ENCODE data around the gene MACROD1.

MACROD1 gene

DNA sequence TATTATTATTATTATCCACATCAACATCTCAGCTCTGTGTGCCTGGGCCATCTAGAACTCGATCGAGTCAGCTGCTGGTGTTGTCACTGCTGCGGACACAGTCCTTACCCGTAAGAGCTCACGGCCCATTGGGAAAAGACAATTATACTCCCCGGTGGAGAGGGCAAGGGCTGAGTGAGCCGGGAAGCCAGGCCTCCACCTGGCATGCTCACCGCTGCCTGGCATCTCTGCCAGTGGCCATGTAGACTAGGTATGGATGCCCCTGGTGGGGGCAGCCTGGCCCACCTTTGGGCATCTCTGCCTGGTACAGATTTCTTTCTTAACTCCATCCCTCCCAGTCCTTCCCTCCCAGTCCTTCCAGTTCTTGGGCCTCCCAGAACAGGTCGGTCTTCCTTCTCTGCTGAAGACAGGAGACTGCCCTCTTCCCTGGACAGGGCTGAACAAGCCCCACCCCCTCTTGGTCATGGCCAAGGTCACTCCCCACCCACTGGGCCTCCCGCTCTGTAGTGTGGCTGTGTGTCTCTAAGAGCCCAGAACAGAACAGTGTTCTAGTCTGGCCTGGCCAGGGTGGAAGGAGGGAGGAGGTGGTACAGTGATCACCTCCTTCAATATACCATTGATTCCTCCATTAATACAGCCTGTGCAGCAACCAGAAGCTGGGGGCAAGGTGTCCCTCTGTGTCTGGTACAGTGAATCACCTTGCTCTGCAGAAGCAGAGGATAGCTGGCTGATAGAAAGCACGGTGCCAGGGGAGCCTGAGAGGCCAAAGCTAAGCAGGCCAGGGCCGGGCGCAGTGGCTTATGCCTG is 72.5 kb downstream of the MACROD1 start:
- no peak for DNase-seq (ENCODE audit: low read depth, low spot score)

DNA sequence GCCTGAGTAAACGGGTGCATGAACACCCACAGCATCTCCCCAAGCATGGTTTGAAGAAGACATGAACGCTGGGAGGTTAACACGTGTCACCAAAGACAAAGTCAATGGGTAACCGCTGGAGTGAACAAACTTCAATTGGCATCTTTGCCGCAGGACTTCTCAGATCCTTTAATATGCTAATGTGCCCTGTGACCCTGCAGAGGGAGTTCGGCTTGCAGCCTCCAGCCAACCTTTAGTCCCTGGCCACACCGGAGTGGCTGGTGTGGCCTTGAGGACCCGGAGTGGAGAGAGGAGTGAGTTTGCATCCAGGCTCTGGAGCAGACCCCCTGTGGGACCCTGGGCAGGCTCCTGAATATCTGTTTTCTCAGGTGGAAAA is 73.2 kb downstream of the MACROD1 start:
- DNase-seq (ENCODE audit: low read depth, low spot score): no peak

GRCh38 chr11:64092111-64092760 is 73.7 kb downstream of the MACROD1 start:
- DNase-seq (ENCODE audit: low read depth, low spot score): no peak

DNA sequence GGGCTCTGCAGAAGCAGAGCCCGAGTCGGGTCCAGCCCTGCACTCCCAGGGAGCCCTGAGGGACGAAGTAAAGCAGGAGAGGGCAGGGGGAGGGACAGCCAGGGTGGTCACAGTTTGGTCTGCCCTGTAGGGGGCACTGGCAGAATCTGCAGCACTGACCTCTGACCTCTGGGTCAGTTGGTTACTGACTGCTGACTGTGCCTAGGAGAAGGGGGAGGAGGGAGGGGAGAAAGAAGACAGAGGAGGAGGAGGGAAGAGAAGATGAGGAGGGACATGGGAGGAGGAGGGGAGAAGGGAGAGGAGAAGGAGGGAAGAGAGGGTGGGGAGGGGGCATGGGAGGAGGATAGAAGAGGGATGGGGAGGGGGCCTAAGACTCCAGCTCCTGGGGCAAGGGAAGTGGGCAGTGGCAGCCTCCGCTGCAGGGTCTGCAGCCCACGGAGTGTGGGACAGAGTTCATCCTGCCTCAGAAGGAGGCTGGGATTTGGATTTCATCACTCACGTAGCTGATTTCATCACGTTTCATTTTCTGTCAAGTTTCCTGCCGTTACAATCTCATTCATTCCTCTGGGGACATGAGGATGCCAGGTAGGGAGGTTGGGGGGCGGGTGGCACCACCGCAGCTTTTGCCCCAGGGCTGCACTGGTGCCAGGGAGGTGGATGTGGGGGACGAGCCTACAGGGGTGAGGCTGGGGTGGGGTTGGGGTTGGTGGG is 75.0 kb downstream of the MACROD1 start:
- DNase-seq (ENCODE audit: low read depth, low spot score): no peak

DNA sequence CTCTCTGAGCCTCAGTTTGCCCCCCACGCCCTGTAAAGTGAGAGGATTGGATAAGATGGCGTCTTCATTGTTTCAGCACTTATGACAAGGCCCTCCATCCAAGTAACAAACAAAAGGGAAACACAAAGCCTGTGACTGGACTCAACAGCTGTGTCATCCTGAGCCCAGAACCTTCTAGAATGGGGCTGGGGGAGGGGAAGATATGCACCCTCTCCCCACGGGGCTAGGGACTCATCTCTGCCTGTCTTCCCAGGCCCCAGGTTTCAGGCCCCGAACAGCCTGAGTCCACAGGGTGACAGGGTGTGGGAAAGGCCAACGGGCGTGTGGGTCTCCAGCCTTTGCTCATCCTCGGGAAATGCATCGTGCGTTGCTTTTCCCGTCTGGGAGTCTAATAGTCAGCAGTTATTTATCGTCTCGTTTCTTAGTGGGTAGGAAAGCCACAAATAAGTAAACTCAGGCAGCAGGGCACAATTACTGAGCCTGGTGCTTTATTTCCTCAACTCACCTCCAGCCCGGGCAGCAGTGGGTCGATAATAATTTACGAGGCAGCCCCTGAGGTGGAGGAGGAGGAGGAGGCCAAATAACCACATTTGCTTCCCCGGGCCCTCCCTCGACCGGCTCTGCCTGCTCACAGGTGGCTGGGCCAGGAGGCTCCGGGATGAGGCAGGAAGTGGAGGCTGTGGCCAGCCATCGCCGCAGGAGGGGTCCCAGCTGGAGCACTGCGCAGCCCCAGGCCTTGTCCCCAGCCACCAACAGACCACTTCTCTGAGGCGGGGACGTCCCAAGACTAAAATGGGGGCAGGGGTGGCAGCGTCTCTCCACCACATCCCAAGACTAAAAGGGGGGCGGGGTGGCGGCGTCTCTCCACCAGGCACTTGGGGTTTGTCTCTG is 75.8 kb downstream of the MACROD1 start:
- no peak for DNase-seq (ENCODE audit: low read depth, low spot score)

GRCh38 chr11:64089493-64089892 is 76.4 kb downstream of the MACROD1 start:
- no peak for DNase-seq (ENCODE audit: low read depth, low spot score)

DNA sequence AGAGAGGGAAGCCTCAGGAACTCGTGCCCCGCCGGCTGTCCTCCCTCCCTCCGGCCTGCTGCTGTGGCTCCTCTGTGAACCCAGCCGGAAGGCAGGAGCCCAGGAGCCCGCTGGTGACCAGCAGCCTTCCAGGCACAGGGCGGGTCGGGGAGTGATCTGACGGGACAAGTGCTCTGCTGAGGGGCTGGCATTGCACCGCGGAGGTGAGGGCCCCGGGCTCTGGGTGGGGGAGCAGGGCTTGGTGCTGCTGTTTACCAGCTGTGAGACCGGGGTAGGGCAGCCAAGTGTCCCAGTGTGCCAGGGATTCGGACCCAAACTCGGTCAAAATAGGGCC is 76.9 kb downstream of the MACROD1 start:
- DNase-seq (ENCODE audit: low read depth, low spot score): no peak

DNA sequence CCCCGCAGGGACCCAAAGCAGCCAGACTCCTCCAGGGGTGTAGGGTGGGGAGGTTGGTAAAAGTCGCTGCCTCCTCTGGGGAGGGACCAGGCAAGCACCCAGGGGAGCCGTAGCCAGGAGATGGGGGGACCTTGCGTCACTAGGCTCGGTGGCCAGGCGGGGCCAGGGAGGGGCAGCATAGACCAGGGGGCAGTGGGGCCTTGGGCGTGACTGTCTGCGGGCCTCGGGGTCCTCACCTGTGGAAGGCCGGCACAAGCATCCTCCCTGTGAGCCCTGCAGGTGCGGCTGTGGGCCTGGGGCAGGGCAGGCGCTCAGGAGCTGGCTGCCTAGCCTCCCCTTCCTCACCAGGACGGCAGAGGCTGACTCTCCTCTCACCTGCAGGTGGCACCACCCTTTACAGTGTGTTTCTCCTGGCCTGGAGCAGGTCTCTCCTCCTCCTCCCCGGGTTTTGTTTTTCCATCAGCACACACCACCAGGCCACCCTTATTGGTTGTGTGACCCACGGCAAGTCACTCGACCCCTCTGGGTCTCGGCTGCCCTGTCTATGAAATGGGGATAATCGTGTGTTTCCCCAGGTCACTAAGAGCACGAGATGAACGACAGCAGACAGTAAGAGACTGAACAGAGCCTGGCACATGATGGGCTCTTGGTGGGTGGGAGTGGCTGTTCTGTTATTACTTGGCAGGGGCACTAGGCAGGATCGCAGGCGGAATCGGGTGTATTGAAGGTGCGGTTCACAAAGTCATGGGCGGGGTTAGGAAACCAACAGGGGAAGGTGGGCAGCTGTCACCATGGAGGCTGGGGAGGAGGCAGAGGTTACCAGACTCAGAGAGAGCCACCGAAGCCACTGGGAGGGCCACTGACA is 77.5 kb downstream of the MACROD1 start:
- DNase-seq (ENCODE audit: low read depth, low spot score): peak; percentile 64

GRCh38 chr11:64086258-64087123 is 79.4 kb downstream of the MACROD1 start:
- DNase-seq (ENCODE audit: low read depth, low spot score): no peak

GRCh38 chr11:64085906-64086257 is 80.0 kb downstream of the MACROD1 start:
- no peak for DNase-seq (ENCODE audit: low read depth, low spot score)

- DNase-seq (ENCODE audit: low read depth, low spot score): no peak
Observed at GRCh38 chr11:64084951-64085710, 80.8 kb downstream of the MACROD1 start.

DNA sequence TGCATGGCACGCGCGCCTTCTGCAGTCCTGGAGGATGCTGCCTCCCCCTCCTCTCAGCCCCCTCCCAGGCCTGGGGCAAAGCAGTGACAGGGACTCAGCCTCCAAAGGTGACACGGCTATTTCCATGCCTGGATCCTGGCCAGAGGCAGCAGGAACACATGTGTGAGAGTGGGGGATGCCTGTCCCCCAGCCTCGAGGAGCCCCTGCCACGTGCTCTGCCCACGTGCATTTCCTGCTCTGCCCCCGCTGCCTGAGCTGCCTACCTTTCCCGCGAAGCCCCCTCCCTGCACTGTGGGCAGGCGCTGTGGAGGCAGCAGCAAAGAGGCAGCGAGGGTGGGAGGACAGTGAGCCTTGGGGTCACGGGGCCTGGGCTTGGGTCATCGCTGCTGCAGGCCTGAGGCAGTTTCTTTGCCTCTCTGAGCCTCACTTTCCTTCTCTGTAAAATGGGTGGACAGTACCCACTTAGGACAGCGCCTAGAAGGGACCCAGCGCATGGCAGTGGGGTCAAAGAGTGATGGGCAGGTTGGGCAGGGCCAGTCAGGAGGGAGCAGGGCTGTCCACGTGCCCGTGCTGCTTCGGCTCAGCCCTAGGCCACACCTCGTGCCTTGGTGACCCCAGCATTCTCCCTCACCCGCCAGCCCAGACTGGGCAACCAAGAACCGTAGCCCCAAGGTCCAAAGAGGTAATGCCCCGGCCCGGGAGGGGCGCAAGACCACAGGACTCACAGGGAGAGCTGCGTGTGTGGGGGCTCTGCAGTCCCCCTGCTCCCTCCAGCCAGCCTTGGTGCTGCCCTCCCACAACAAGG is 81.6 kb downstream of the MACROD1 start:
- no peak for DNase-seq (ENCODE audit: low read depth, low spot score)

DNA sequence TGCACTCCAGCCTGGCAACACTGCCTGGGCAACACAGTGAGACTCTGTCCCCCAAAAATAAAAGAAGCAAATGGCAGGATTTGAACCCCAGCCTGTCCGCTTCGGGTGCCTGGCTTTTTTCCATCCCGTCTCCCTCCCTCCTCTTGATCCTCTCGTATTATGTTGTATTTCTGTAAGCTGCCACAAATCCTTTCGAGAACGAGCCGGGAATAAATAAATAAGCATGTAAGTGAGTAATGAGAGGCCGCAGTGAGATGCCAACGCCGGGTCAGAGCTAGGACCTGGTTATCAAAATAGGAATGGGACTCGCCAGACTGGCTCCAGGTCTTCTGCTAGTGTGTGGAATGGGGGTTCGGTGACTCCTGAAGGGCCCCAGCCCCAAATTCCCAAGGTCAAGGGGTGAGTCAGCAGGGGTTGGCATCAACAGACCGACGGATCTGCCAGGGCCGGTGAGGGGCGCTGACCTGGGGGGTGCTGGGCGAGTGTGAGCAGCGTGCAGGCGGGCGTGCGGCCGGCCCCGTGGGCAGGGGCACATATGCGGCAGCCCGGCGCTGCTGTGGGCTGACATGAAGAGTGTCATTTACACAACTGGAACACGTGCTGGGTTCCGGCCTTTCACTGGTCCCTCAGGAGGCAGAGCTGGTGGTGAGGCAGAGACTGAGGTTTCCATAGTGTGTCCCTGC is 82.4 kb downstream of the MACROD1 start:
- DNase-seq (ENCODE audit: low read depth, low spot score): no peak

DNA sequence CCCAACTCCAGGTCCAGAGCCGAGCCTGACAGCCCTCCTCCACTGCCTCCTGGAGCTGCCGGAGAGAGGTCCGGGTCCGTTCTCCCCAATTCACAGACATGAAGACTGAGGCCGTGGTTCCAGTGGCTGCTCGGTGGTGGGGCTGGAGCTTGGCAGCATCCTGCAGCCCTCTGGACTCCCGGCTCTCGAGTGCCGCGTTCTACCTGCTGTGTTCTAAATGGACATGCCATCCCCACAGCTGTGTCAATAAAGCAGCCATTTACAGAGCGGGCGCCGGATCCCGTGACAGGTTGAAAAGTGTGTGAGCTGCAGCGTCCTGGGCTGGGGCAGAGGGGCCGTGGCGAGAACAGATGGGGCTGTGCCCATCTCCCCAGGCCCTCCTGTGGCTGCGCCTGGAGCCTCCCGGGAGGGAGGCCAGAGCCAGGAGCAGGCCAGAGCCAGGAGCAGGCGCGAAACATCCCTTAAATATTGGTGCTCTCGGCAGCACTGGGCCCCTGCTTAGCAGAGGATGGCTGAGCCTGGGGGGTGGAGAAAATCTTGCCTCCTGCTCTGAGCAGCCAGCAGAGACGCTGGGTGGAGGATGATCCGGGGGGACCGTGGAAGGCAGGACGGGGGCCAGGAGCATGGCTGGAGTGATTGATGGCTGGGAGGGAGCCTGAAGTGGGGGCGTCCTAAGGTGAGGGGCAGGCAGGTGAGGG is 84.0 kb downstream of the MACROD1 start:
- no peak for DNase-seq (ENCODE audit: low read depth, low spot score)

DNA sequence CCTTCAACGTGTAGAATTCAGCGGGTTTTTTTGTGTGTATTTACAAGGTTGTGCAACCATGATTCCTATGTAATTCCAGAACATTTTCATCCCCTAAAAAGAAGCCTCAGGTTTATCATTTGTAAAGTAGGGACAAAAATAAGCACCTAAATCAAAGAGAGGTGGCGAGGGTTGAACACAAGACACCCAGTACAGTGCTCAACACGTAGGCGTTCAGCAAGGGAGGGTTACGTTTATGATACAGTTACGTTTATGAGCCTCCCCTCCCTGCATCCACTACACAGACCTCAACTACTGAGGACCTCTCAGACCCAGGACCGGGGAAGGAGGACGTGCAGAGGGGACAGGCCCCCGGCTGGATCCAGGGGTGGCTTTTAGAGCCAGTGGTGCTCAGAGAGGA is 85.5 kb downstream of the MACROD1 start:
- no peak for DNase-seq (ENCODE audit: low read depth, low spot score)

- no peak for DNase-seq (ENCODE audit: low read depth, low spot score)
Observed at GRCh38 chr11:64078905-64079304, 87.0 kb downstream of the MACROD1 start.

GRCh38 chr11:64078284-64078683 is 87.6 kb downstream of the MACROD1 start:
- DNase-seq (ENCODE audit: low read depth, low spot score): no peak
